ENCODE results near the gene OR52K1.

DNA sequence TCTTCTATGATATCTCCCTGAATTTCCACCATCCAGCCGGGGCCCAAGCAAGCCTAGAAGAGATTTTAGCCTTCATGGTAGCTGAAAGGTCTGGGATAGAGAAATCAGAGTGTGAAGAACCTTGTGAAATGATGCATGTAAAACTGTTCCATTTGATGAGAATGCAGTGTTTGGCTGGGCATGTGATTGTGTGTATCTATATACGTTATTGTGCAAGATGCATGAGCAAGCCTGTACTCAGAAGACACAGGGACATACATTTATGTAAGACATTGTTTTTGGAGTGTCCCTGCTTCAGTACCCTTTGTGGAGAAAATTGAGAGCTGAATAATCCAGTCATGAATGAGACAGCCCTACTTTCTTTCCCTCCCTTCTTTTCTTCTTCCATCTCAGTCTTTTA lies 48.6 kb upstream of the OR52K1 start:
- TF ChIP-seq POLR2A (IDR thresholded peaks at IDR 0.05): no peak
- TF ChIP-seq, protein P1, sequence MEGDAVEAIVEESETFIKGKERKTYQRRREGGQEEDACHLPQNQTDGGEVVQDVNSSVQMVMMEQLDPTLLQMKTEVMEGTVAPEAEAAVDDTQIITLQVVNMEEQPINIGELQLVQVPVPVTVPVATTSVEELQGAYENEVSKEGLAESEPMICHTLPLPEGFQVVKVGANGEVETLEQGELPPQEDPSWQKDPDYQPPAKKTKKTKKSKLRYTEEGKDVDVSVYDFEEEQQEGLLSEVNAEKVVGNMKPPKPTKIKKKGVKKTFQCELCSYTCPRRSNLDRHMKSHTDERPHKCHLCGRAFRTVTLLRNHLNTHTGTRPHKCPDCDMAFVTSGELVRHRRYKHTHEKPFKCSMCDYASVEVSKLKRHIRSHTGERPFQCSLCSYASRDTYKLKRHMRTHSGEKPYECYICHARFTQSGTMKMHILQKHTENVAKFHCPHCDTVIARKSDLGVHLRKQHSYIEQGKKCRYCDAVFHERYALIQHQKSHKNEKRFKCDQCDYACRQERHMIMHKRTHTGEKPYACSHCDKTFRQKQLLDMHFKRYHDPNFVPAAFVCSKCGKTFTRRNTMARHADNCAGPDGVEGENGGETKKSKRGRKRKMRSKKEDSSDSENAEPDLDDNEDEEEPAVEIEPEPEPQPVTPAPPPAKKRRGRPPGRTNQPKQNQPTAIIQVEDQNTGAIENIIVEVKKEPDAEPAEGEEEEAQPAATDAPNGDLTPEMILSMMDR (IDR thresholded peaks at IDR 0.05): no peak

Data from body of pancreas (tissue), 4 donors.